NT2/D1 (cell line): ENCODE data around the gene MPP7.

ENCODE experiments used
- SUZ12 ChIP-seq: IDR thresholded peaks from 2 replicates; pipeline ENCODE4 v1.6.1; 2011; ENCODE audit not compliant: insufficient read length, insufficient read depth; ENCODE audit errors: extremely low read depth
- YY1 ChIP-seq: IDR thresholded peaks from 2 replicates; pipeline ENCODE4 v1.6.1; 2011; ENCODE audit not compliant: insufficient read length, insufficient read depth
- ZNF274 ChIP-seq: IDR thresholded peaks from 2 replicates; pipeline ENCODE4 v1.6.1; 2011; ENCODE audit warnings: mild to moderate bottlenecking, low read depth, low read length

DNA sequence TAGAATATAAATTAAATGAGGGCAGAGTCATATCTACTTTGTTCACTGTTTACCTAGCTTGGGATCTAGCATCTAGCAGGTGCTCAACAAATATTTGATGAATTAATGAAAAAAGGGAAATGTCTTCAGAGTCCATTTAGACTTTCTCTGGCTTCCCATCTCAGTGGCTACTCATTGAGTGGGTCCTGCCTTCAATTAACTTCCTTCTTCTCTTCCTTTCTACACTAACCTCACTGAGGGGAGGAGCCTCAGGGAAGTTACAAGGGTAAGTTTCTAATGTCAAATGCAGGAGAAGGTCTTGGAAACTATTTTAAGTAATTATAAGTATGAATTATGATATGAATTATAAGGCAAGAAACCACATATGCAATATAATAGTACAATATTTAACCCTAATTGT lies 28.2 kb upstream of the MPP7 start:
- TF ChIP-seq ZNF274 (no peak), YY1 (no peak), SUZ12 (no peak)
